ENCODE results near the gene KRT72.

GRCh38 chr12:52649066-52649465, 47.8 kb upstream of the KRT72 start:
- TF ChIP-seq CTCF (optimal IDR thresholded peaks at IDR 0.05 in 1 of 3, IDR thresholded peaks at IDR 0.05 in 1 of 3, conservative IDR thresholded peaks at IDR 0.05 in 1 of 3; ENCODE audit: extremely low read depth in 1 of 3, insufficient read depth in 2 of 3, low read length in 3 of 3) (no peak), EZH2 (IDR thresholded peaks at IDR 0.05; ENCODE audit: low read length) (no peak)

Measured in keratinocyte (primary cell).